Epidermal melanocyte (primary cell): Measurements from ENCODE around the gene PSD.

Source experiments
- DNase-seq: peaks from one replicate; pipeline ENCODE4 v3.0.0; 2011; ENCODE audit warnings: low spot score; ENCODE audit not compliant: insufficient read length

The PSD gene

GRCh38 chr10:102405632-102406031 lies 13.0 kb downstream of the PSD start:
- no peak for DNase-seq

- no peak for DNase-seq
Observed at GRCh38 chr10:102405108-102405571, 13.4 kb downstream of the PSD start.

GRCh38 chr10:102404361-102405107 lies 14.1 kb downstream of the PSD start:
- no peak for DNase-seq

GRCh38 chr10:102403115-102403514 lies 15.5 kb downstream of the PSD start:
- no peak for DNase-seq

GRCh38 chr10:102402512-102402896 lies 16.1 kb downstream of the PSD start:
- no peak for DNase-seq

- DNase-seq, result no peak
Observed at GRCh38 chr10:102401735-102402511, 16.7 kb downstream of the PSD start.

- no peak for DNase-seq
Observed at GRCh38 chr10:102401342-102401654, 17.3 kb downstream of the PSD start.

GRCh38 chr10:102400598-102401341 lies 17.8 kb downstream of the PSD start:
- no peak for DNase-seq

- no peak for DNase-seq
Observed at GRCh38 chr10:102400076-102400475, 18.5 kb downstream of the PSD start.

- DNase-seq, result peak; percentile 94
Observed at GRCh38 chr10:102399217-102400021, 19.2 kb downstream of the PSD start.

- no peak for DNase-seq
Observed at GRCh38 chr10:102398172-102399020, 20.2 kb downstream of the PSD start.

- DNase-seq, result no peak
Observed at GRCh38 chr10:102397222-102398171, 21.1 kb downstream of the PSD start.

- no peak for DNase-seq
Observed at GRCh38 chr10:102396730-102397151, 21.8 kb downstream of the PSD start.

- no peak for DNase-seq
Observed at GRCh38 chr10:102396317-102396650, 22.3 kb downstream of the PSD start.

- peak; percentile 91 for DNase-seq
Observed at GRCh38 chr10:102395400-102396316, 22.9 kb downstream of the PSD start, which contains the start of gene NFKB2. Gene NFKB2, plus strand, starts transcription at chr10:102395705. Its CDS starts 255 bp downstream, at chr10:102395960.

GRCh38 chr10:102394801-102395399 lies 23.7 kb downstream of the PSD start:
- no peak for DNase-seq

- peak; percentile 97 for DNase-seq
Observed at GRCh38 chr10:102394079-102394800, 24.3 kb downstream of the PSD start.
